Nephron progenitor cell (in vitro differentiated cells): ENCODE results near the gene ZNF200.
A peak's percentile ranks its signal among the peaks of the same experiment; 100 is the strongest.
"Not testable (repeated sequence)": the region's sequence is repeated elsewhere in the genome, so short reads cannot be mapped to it uniquely, and the experiment has no call there.

Source experiments
- DNase-seq: peaks from one replicate; pipeline ENCODE4 v3.0.0; 2021
- H3K27ac Mint-ChIP-seq: 2 replicates; pipeline ENCODE4 v1.8.0; 2021; ENCODE audit warnings: mild to moderate bottlenecking, moderate library complexity, mixed read lengths
- H3K27me3 Mint-ChIP-seq: 2 replicates; pipeline ENCODE4 v1.8.0; 2021; ENCODE audit warnings: mild to moderate bottlenecking, low read depth, mixed read lengths; ENCODE audit not compliant: poor library complexity
- H3K36me3 Mint-ChIP-seq: 2 replicates; pipeline ENCODE4 v1.8.0; 2021; ENCODE audit warnings: low read depth, mixed read lengths
- H3K4me1 Mint-ChIP-seq: 2 replicates; pipeline ENCODE4 v1.8.0; 2021; ENCODE audit warnings: mixed read lengths
- H3K4me3 Mint-ChIP-seq: 2 replicates; pipeline ENCODE4 v1.8.0; 2021; ENCODE audit warnings: mild to moderate bottlenecking, moderate library complexity, mixed read lengths
- H3K9me3 Mint-ChIP-seq: 2 replicates; pipeline ENCODE4 v1.8.0; 2021; ENCODE audit warnings: mild to moderate bottlenecking, moderate library complexity, mixed read lengths
- CTCF ChIP-seq: fragments of 200-600 bp; sonication (generic); IDR thresholded peaks from 2 replicates; pipeline ENCODE4 v1.5.0; 2021; ENCODE audit warnings: antibody characterized with exemption

The ZNF200 gene

GRCh38 chr16:3183445-3184139 lies 51.4 kb downstream of the ZNF200 start:
- Mint-ChIP-seq H3K4me3 (peak overlapping the region; percentile 88), H3K36me3 (no peaks in the 10 kb centered on the region), H3K4me1 (peaks cover 17% of the 10 kb centered on the region), H3K27me3 (peaks cover 94% of the 10 kb centered on the region), H3K9me3 (peaks cover 9% of the 10 kb centered on the region), H3K27ac (no peak overlapping the region)
- peak; percentile 23 for DNase-seq
- TF ChIP-seq CTCF, result no peak

GRCh38 chr16:3182608-3183444 lies 52.1 kb downstream of the ZNF200 start:
- Mint-ChIP-seq H3K4me1 (peaks cover 17% of the 10 kb centered on the region), H3K27me3 (peaks cover 94% of the 10 kb centered on the region), H3K36me3 (no peaks in the 10 kb centered on the region), H3K9me3 (peaks cover 9% of the 10 kb centered on the region), H3K4me3 (peak overlapping the region; percentile 88), H3K27ac (no peak overlapping the region)
- DNase-seq, result peak; percentile 74
- TF ChIP-seq CTCF, result no peak

GRCh38 chr16:3182293-3182607 lies 52.7 kb downstream of the ZNF200 start:
- Mint-ChIP-seq H3K4me3 (peak overlapping the region; percentile 88), H3K27me3 (peaks cover 94% of the 10 kb centered on the region), H3K4me1 (peaks cover 17% of the 10 kb centered on the region)
- H3K36me3 Mint-ChIP-seq, H3K9me3 Mint-ChIP-seq, H3K27ac Mint-ChIP-seq, DNase-seq: not testable (repeated sequence)

- Mint-ChIP-seq H3K4me3 (peak overlapping the region; percentile 58), H3K4me1 (peaks cover 17% of the 10 kb centered on the region), H3K36me3 (no peaks in the 10 kb centered on the region), H3K9me3 (peaks cover 13% of the 10 kb centered on the region), H3K27ac (no peak overlapping the region), H3K27me3 (peaks cover 97% of the 10 kb centered on the region)
- DNase-seq, result no peak
- TF ChIP-seq CTCF, result no peak
These were observed 54.5 kb downstream of the ZNF200 start for GRCh38 chr16:3180445-3180878.

- Mint-ChIP-seq H3K9me3 (peaks cover 13% of the 10 kb centered on the region), H3K36me3 (no peaks in the 10 kb centered on the region), H3K4me3 (no peak overlapping the region), H3K4me1 (peaks cover 17% of the 10 kb centered on the region), H3K27ac (no peak overlapping the region), H3K27me3 (peaks cover 100% of the 10 kb centered on the region)
- no peak for TF ChIP-seq CTCF
- DNase-seq, result no peak
These were observed 55.3 kb downstream of the ZNF200 start for GRCh38 chr16:3179651-3180050.

GRCh38 chr16:3175157-3176093 lies 59.5 kb downstream of the ZNF200 start:
- TF ChIP-seq CTCF, result no peak
- no peaks in the 10 kb centered on the region for H3K36me3 Mint-ChIP-seq
- H3K9me3 Mint-ChIP-seq, result peaks cover 9% of the 10 kb centered on the region
- H3K4me3 Mint-ChIP-seq, result peak overlapping the region; percentile 38
- peak; percentile 41 for DNase-seq
- no peak overlapping the region for H3K27ac Mint-ChIP-seq
- peaks cover 98% of the 10 kb centered on the region for H3K27me3 Mint-ChIP-seq
- H3K4me1 Mint-ChIP-seq, result peaks cover 27% of the 10 kb centered on the region
